ENCODE results near the gene BLVRA.

BLVRA gene

DNA sequence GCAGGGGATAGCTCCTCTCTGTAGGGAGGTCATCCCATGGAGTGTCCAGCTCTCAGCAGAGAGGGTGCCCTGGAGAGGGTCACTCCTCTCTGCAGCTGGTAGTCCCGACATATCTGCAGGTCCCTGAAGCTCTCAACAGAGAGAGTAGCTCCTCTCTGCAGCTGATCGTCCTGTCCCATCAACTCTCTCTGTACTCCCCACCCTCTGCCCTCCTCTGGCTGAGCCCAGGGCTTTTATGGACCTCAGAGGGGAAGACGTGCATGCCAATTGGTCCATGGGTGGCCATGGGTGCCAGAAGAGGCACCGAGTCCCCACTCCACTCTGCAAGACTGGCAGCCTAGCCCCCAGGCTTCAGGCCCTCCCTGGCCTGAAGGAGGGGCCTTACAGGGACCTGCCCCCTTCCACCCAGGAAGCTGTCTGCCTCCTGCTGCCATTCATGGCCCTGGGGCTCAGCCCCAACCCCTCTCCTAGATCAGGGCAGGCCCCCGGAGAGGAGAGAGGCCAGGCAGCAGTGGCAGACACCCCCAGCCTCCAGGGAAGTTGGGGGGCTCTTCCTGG lies 9.0 kb upstream of the BLVRA start:
- DNase-seq (ENCODE audit: low spot score) = no peak

DNA sequence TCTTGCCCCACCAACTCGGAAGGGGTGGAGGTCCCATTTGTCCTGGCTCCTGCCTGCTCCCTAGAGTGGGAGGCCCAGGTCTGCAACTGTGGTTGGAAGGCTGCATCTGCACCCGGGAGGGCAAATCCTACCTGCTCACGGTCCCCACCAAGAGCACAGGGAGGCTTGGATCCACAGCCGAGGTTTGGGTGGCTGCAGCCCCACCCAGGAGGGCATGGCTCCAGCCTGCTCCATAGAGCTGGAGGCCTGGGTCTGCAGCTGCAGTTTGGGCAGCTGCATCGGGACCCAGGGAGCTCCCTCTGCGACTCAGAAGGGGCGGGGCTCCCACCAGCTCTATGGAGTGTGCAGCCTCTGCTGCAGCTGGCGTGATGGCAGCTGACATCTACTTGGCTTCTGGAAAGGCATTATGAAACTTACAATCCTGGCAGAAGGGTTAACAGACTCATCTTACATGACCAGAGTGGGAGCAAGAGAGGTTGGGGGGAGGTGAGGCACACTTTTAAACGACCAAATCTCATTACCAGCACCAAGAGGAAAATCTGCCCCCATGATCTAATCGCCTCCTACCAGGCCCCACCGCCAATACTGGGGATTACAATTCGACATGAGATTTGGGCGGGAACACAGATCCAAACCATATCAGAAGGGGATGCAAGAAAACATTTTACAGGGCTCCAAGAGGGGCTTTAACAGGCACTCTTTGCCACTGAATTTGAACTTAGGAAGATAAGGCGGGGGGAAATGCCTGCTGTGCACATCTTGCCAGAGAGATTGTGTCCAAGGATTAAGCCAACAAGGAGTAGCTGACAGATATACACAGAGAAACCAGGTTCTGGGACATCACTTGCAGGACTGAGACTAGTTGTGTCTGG lies 8.2 kb upstream of the BLVRA start:
- DNase-seq (ENCODE audit: low spot score) = no peak

DNA sequence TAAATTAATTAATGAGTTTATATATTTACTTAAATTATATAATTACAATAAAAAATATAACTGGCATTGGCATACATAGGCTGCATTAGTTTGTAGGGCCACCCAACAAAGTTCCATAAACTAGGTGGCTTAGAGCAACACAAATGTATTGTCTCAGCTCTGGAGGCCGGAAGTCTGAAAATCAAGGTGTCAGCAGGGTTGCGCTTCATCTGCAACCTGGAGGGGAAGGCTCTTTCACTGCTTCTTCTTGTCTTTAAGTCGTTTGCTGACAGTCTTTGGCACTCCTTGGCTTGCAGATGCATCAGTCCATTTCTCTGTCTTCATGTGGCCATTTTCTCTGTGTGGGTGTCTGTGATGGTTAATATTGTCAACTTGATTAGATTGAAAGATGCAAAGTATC lies 6.1 kb upstream of the BLVRA start:
- no peak for DNase-seq (ENCODE audit: low spot score)

DNA sequence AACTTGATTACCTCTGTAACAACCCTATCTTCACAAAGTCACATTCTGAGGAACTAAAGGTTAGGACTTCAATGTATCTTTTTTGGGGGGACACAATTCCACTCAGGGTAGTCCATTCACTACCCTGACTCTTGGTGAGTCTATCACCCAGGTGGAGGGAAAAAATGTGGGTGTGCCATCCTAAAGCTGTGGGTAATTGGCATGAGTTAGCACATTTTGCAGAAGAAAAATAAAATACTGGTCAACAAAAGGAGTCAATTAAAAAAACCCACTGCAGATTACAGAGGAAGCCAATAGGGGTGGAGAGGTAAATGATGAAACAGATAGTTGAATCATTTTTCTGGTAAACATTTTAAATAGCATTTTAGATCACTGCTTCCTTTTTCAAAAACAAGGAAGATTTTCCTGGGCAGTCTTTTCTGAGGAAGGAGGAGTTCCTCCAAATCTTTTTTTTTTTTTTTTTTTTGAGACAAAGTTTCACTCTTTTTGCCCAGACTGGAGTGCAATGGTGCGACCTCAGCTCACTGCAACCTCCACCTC lies 5.1 kb upstream of the BLVRA start:
- no peak for DNase-seq (ENCODE audit: low spot score)

DNA sequence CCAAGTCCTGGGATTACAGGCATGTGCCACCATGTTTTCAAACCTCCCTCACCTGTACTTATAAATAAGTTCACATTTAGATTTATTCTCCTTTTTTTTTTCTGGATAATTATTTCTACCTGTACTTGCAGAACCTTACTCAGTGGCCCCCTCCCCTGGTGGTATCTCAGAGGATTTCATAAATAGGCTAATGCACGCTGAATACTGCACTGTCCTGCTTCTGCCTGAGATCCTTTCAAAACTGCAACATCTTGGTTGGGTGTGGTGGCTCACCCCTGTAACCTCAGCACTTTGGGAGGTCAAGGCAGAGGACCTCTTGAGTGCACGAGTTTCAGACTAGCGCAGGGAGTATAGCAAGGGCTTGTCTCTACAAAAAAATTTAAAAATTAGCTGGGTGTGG lies 4.6 kb upstream of the BLVRA start:
- no peak for DNase-seq (ENCODE audit: low spot score)

DNA sequence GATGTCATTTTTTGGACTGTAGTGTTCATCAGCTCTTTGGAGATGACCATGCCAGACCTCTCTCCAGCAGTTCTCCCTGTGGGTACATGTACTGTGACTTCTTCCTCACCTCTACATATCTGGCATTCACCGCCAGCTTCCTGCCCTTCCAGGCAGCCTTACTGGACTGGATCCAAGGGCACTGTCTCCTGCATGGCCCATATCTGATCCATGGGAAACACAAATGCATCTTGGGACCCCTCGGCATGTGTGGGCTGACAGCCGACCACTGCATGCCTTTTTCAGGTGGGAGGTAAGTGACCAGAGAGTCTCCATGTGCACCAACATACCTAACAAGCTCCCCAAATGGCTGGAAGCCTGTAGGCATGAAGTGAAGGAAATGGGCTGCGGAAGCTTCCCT lies 3.9 kb upstream of the BLVRA start:
- DNase-seq (ENCODE audit: low spot score) = no peak

DNA sequence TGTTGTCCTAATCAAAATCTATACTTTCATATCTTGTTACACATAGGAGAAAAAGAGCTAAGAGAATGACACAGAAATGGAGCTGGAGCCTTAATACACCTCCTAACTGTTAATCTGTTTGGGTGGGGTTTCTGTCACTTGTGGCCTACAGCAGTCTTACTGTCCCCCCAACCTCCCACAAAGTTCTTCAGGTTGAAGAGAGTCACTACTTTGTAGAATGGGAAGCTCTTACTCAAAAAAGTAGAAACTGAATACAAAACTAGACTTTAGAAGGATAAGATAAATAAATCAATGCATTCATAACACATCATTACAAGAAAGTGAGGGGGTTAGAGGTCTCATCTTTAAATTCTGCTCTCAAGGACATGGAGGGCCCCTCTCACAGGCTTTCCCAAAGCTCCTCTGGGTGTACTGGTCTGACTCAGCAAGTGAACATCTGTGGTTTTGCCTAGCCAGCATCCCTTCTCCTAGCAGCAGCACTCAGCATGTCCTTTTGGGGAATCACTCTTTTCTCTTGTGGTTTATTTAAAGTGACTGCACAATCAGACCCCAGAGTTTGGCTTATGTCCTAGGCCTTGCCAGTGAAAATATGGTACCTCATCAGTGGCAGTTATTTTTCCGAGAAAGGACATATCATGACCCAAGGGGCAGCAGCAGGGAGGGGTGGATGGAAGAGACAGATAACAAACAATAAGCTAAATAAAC lies 2.0 kb upstream of the BLVRA start:
- peak; percentile 92 for DNase-seq (ENCODE audit: low spot score)

DNA sequence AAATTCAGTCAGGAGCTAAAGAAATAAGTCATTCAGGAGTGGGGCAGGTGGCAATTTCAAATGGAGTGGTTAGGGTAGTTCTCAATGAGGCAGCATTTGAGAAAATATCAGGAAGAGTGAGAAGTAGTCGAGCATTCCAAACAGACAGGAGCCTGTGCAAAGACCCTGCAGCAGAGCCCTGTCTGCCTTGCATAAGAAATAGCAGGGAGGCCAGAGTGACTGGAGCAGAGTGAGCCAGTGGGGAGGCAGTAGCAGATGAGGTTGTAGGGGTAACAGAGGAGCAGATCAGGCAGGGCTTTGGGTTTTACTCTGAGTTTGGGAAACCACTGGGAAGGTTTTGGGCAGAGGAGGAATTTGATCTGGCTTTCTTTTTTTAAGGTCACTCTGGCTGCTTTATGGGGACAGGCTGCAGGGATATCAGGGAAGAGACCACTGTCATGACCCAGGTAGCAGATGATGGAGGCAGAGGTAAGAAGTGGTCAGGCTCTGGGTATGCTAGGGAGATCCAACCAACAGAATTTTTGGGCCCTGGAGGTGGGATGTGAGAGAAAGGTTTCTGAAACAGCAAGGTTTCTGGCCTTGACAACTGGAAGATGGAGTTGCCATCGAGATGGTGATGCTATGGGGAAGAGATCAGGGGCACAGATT lies 1.3 kb upstream of the BLVRA start:
- DNase-seq (ENCODE audit: low spot score) = no peak

DNA sequence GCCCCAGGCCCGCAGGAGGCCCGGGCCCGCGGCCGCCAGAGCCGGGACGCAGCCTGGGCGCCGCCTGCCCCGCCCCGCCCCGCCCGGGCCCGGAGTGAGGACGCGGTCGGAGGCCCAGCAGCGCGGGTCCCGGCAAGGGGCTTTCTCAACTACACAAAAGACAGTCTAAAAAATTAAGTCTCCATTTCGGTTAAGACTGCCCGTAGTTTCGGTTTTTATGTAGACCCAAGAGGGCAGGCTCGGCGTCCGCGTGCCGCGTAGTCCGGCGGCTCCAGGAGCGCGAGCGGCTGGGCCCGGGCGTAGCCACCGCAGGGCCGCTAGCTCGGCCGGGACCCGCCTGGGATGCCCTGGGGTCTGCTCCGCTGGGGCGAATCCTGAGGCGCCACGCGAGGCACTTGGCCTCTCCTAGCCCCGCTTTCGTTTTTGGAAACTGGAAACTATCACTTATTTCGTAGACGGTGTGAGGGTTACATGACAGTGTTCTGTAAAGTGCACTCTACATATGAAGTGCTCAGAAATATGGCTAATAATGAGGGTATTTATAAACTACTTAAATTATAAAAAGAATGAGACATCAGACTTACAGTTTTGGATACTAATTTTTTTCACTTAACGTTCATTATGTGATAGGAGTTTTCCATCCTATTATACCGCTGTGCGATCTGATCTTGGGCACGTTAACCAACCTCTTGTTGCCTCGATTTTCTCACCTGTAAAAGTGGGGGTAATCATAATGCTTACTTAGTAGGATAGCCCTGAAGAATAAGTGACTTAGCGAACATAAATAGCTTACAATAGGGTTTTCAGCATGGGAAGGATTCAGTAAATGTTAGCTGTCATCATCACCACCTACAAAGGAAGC lies 573 bp downstream of the BLVRA start:
- DNase-seq (ENCODE audit: low spot score) = peak; percentile 62

DNA sequence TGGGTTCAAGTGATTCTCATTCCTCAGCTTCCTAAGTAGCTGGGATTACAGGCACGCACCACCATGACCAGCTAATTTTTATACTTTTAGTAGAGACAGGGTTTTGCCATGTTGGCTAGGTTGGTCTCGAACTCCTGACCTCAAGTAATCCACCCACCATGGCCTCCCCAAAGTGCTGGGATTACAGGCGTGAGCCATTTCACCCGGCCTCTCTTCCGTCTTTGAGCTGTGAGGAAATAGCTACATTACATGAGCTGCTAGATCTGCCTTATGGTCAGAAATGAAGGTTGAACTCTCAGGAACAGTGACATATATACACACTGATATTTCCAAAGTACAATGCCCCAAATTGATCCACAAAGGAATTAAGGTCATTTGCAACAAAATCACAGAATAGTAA lies 2.4 kb downstream of the BLVRA start:
- DNase-seq (ENCODE audit: low spot score) = no peak

DNA sequence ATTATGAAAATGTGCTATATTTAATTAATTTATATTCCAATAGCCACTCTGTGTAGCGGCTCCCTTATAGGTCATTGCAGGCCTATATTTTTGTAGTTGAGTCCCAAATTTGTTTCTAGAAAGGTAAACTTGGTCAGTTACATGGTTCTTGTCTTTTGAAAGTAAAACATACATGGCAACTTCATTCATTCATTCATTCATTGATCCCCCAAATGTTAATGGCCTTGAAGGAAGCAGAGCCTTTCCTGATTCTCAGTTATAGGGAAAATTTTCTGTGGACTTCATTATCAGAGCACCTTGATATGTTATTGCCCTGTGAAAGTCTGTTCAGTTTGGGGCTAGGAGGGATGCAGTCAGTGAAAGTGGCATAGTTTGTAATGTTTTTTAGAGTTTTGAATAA lies 2.9 kb downstream of the BLVRA start:
- no peak for DNase-seq (ENCODE audit: low spot score)

DNA sequence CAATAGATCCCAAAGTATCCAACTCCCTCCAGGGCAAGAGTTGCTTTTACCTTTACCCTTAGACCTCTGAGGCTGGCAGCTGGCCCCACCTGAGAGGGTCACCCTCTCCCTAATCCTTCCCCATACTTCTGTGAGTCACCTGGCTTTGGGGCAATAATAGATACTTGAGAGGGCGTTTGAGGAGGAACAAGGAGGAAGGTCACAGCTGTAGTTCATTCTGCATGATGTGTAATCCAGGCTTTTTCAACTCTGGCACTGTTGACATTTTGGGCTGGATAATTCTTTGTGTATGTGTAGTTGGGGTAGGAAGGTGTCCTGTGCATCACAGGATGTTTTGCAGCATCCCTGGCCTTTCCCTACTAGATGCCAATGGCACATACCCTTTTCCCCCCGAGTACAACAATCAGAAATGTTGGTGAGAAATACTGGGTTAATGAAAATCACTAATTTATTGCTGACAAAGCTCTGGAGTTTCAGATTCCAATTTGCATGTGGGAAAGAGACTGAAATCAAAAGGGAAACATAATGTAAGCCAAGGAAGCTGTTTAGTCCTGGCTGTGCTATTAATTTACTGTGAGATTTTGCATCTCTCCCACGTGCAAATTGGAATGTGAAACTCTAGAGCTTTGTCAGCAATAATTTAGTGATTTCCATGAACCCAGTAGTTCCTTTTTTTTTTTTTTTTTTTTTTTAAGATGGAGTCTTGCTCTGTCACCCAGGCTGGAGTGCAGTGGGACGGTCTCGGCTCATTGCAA lies 3.6 kb downstream of the BLVRA start:
- no peak for DNase-seq (ENCODE audit: low spot score)

DNA sequence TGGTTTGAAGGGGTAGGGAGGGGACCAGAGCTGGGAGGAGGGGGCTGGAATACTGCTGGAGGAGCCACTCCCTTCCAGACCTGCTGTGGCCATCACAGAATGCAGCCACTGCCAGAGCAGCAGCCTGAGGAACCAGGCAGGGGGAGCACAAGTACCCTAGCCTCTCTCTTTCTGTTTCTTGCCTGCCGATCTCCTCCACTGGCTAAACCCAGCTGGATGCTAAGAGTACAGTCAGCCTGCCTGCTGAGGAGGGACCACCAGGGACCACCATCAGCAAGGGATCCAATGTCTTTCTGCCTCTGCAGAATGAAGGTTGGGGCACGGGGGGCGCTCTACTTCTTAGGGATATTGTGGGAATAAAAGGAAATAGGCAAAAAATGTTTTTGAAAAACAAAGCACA lies 4.7 kb downstream of the BLVRA start:
- DNase-seq (ENCODE audit: low spot score) = no peak

DNA sequence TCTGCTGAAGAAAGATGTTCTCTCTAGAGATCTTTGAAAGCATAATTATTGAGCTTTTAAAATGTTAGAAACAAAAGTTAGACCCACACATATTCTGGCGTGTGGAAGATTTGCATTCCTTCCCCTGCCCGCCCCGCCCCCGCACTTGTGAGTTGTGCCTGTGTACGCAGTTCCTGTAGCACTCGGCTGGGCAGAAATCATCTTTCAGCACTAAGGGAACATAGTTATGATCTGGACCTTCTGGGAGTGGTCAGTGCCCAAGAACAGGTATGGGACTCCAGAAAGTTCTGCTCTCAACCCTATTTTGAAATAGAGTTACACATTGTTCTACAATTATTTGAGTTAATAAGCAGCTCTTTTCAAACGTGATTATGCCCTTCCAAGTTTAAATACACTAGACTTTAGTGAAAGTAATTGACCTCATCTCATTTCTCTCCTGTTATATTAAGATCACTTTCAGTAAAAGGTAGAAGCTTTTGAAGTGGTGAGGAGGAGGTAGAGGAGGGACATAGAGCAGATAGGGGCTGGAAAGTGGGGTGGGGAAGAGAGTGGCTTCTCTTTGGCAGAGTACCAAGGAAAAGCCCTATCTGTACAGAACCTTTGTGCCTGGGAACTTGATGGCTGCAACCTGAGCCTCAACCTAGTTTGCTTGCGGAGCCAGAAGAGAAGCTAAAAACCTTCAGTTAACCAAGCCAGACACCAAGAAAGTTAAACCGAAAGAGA lies 5.7 kb downstream of the BLVRA start:
- DNase-seq (ENCODE audit: low spot score) = peak; percentile 43

DNA sequence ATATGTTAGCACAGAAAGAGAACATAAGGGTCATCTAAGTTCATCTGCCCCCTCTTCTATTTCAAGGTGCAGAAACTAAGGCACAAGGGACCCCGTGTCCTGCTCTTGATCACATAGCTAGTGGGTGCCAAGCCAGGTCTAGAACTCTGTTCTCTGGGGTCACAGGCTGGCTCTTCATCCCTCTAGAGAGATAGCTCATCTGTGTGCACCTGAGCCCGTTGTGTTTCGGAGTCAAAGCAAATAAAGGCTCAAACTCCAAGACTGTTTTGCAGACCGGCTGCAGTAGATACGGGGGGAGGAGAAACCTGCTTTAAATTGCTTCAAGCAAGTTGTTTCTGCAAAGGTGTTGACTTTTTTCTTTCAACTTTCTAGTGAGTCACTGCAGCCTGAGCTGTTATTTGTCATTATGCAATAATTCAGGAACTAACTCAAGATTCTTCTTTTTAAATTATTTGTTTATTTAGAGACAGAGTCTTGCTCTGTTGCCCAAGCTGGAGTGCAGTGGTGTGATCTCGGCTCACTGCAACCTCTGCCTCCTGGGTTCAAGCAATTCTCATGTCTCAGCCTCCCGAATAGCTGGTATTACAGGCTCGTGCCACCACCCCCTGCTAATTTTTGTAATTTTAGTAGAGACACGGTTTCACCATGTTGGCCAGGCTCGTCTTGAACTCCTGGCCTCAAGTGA lies 6.5 kb downstream of the BLVRA start:
- no peak for DNase-seq (ENCODE audit: low spot score)

DNA sequence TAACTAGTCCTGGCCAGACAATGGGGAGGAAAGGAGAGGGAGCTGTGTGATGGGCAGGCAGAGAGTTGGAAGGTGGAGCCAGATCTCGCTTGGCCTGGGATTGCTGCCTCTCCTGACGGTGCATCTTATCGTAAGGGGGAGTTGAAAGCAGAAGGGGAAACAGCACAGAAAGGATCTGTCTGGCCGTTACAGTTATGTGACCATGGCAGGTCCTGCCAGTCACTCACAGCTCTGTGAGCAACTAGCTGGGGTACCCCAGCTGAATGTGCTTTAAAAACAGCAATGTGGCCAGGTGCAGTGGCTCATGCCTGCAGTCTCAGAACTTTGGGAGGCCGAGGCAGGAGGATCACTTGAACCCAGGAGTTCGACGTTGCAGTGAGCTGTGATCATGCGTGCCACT lies 8.1 kb downstream of the BLVRA start:
- DNase-seq (ENCODE audit: low spot score) = no peak

DNA sequence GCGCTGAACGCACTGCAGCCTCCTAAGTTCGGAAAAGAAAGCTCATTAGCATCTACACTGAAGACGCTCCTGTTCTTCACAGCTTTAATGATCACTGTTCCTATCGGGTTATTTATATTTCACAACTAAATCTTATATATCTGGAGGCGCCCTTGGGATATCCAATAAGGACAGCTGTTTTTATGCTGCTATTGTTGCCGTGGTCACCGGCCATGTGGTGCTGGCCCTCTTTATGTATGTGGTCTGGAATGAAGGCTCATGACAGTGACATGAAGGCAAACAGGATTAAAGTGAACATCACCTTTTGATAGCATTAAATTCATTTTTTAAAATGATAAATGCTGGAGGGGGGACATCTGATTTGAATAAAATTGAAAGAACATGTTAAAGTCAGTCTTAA lies 8.8 kb downstream of the BLVRA start:
- DNase-seq (ENCODE audit: low spot score) = no peak

DNA sequence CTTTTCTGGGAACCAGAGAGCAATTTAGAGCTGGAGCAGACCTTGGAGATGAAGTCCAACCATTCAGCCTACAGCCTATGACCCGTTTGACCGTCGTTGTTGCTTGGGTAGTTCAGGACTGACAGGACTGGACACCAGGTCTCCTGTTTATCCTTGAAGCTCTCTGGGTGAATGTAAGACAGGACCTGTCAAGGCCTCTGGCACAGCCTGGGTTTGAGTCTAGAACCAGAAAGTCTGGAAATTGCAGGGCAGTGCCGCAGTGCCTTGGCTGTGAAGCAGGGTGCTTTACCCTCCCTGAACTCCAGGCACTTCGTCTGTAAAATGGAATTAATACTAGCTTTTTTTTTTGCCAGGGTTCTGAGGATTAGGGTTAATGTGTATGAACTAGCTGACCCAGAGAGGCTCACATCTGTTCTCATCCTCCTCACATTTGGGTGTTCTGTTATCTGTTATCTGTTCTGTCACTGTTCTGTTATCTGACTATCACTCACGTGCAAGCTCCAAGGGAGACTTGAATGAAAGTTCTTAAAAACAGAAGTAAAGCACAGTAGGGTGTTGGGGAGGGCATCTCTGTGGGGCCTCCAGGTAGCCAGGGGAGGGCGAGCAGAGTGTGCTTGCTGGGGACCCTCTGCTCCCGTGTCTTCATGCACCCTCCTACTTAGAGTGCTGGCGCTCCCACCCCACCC lies 9.9 kb downstream of the BLVRA start:
- DNase-seq (ENCODE audit: low spot score) = no peak

DNA sequence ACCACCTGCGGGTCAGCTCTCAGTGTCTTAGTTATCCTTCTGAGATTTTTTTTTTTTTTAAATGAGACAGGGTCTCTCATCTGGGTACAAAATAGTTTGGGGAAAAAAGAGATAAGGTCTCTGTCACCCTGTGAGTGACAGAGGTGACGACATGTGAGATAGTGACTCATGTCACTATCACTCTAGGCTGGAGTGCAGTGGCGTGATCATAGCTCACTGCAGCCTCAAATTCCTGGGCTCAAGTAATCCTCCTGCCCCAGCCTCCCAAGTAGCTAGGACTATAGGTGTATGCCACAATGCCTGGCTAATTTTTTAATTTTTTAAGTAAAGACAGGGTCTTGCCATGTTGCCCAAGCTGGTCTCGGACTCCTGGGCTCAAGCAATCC lies 10.4 kb downstream of the BLVRA start:
- no peak for DNase-seq (ENCODE audit: low spot score)

All from hepatic stellate cell (primary cell).